ENCODE data around the gene UNC5B. TPM values are rescaled to one million over a fixed set of nuclear protein-coding genes. Genes with fewer than 3 reads are reported as not detected.

UNC5B gene
- total and polyA plus RNA-seq, 2 donors from 2014 or later: 5.5 to 22.6 TPM

GRCh38 chr10:71239131-71239915, 27.0 kb downstream of the UNC5B start:
- peaks cover 23 to 63% (median 37%) of the 10 kb centered on the region in 3 donors for H3K4me1 ChIP-seq (ENCODE audit: control insufficient read depth in 2 of 3, insufficient read depth in 2 of 3, low read depth in 1 of 3, low read length in 3 of 3)
- intact Hi-C loops (cut with DNase I): no loop called here

GRCh38 chr10:71239946-71240795, 27.8 kb downstream of the UNC5B start:
- Histone ChIP-seq H3K27ac (ENCODE audit: low read depth in 2 of 2, low read length in 2 of 2) (peak overlapping the region in 1 of 2 donors; percentile 26), H3K9ac (ENCODE audit: low read length in 3 of 3) (no peak overlapping the region), H3K4me1 (ENCODE audit: control insufficient read depth in 2 of 3, insufficient read depth in 2 of 3, low read depth in 1 of 3, low read length in 3 of 3) (peaks cover 23 to 65% (median 34%) of the 10 kb centered on the region in 3 donors), H3K4me3 (ENCODE audit: low read length in 3 of 3) (no peak overlapping the region), H3K27me3 (ENCODE audit: control insufficient read depth, insufficient read depth, low read length) (no peaks in the 10 kb centered on the region), H3K36me3 (ENCODE audit: control insufficient read depth in 2 of 3, insufficient read depth in 3 of 3, low read length in 3 of 3) (no peaks in the 10 kb centered on the region), H3K9me3 (ENCODE audit: control insufficient read depth in 2 of 3, insufficient read depth in 1 of 3, low read length in 3 of 3) (no peaks in the 10 kb centered on the region)
- intact Hi-C loops (cut with DNase I): no loop called here
- DNase-seq: peak; percentile 88 to 92 (median 88)
- FAIRE-seq: no peak
- TF ChIP-seq CTCF (IDR thresholded peaks at IDR 0.05; ENCODE audit: borderline replicate concordance, extremely low read depth, insufficient read depth): no peak

More at GRCh38 chr10:71239131-71239915, 27.0 kb downstream of the UNC5B start:
- Histone ChIP-seq H3K27me3 (ENCODE audit: control insufficient read depth, insufficient read depth, low read length) (no peaks in the 10 kb centered on the region), H3K4me3 (ENCODE audit: low read length in 3 of 3) (no peak overlapping the region), H3K9ac (ENCODE audit: low read length in 3 of 3) (no peak overlapping the region), H3K27ac (ENCODE audit: low read depth in 2 of 2, low read length in 2 of 2) (no peak overlapping the region), H3K9me3 (ENCODE audit: control insufficient read depth in 2 of 3, insufficient read depth in 1 of 3, low read length in 3 of 3) (no peaks in the 10 kb centered on the region), H3K36me3 (ENCODE audit: control insufficient read depth in 2 of 3, insufficient read depth in 3 of 3, low read length in 3 of 3) (no peaks in the 10 kb centered on the region)
- TF ChIP-seq CTCF (IDR thresholded peaks at IDR 0.05; ENCODE audit: borderline replicate concordance, extremely low read depth, insufficient read depth): no peak
- FAIRE-seq (no peak), DNase-seq (peak in 1 of 5 donors; percentile 59)

- H3K27ac ChIP-seq (ENCODE audit: low read depth in 2 of 2, low read length in 2 of 2): peak overlapping the region in 1 of 2 donors; percentile 26
- H3K36me3 ChIP-seq (ENCODE audit: control insufficient read depth in 2 of 3, insufficient read depth in 3 of 3, low read length in 3 of 3): no peaks in the 10 kb centered on the region
- no peak overlapping the region for H3K9ac ChIP-seq (ENCODE audit: low read length in 3 of 3)
- H3K9me3 ChIP-seq (ENCODE audit: control insufficient read depth in 2 of 3, insufficient read depth in 1 of 3, low read length in 3 of 3): no peaks in the 10 kb centered on the region
- no peak overlapping the region for H3K4me3 ChIP-seq (ENCODE audit: low read length in 3 of 3)
- H3K4me1 ChIP-seq (ENCODE audit: control insufficient read depth in 2 of 3, insufficient read depth in 2 of 3, low read depth in 1 of 3, low read length in 3 of 3): peaks cover 20 to 69% (median 34%) of the 10 kb centered on the region in 3 donors
- intact Hi-C loops (cut with DNase I): no loop called here
- no peak for FAIRE-seq
- TF ChIP-seq CTCF (IDR thresholded peaks at IDR 0.05; ENCODE audit: borderline replicate concordance, extremely low read depth, insufficient read depth): no peak
- DNase-seq: peak in 1 of 5 donors; percentile 53
- H3K27me3 ChIP-seq (ENCODE audit: control insufficient read depth, insufficient read depth, low read length): no peaks in the 10 kb centered on the region
Measured at GRCh38 chr10:71241114-71241829, 28.9 kb downstream of the UNC5B start.

Measured in kidney (tissue), 14 donors.